Hair follicular keratinocyte (primary cell): ENCODE results near the gene SRSF12. TPM values are rescaled to one million over a fixed set of nuclear protein-coding genes. Genes with fewer than 3 reads are reported as not detected.

Experiments
- total RNA-seq: library from RNA; depleted of rRNA; stranded (reverse); fragments of >200 nt; gene quantifications from 2 replicates; pipeline ENCODE4 v1.2.3, GENCODE V29; 2015

SRSF12 gene
- total RNA-seq = 0.19 and 1.1 TPM in 2 replicates

DNA sequence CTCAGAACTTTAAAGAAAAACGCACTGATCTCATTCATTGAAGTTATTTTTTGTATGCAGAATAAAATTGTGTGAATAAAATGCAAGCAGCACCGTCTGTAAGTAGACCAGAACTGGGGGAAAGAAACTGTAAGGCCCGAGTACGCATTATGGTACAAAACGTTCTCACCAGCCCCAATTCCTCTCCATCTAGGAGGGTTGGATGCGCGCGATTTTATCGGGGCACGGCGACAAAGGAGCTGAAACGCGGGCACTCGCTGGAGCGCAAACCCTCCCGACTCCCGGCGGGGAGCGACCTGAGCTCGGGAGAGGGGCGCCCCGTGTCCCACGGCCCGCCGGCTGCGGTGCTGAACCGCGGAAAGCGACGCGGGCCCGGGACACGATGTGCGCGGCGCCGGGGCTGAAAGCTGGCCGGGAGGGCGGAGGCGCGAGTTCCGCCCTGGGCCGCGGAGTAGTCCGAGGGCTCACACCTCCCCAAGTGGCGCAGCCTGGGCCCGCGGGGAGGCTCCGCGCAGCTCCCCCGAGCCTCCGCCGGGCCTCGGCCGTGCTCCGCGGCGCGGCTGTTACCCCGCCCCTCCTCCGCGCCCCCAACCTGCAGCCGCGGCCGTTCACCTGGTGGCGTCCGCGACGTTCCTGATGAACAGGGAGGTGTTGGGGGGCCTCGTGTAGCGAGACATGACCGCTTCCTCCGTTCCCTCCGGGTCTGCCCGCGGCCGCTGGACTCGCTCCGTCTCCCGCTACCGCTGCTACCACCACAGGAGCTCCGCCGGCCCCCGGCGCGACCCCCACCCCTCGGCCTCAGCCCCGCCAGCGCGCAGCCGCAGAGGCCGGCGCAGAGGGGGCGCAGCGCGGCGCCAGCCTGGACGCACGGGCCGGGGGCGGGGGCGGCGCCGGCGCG is at the start of gene SRSF12:
Gene SRSF12, minus strand, starts transcription at position 861 of the 898 bp plus-strand sequence. Its CDS starts 184 bp downstream, at position 677.

DNA sequence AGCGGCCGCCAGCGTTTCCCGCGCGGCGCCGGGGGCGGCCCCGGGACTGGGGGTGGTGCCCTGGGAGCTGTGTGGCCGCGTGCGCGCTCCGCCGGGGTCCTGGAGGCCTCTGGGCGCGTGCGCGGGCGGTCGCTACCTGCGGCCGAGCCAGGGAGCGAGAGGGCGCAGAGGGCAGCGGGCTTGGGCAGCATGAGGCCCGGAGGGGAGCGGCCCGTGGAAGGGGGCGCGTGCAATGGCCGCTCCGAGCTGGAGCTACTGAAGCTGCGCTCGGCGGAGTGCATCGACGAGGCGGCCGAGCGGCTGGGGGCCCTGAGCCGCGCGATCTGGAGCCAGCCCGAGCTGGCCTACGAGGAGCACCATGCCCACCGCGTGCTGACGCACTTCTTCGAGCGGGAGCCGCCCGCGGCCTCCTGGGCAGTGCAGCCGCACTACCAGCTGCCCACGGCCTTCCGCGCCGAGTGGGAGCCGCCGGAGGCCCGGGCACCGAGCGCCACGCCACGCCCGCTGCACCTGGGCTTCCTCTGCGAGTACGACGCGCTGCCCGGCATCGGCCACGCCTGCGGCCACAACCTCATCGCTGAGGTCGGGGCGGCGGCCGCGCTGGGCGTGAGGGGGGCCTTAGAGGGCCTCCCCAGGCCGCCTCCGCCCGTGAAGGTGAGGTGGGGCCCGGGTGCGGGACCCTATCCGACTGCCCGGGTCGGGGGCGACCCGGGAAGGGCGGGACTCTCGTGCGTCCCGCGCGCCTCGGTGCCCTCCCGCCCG is 28.3 kb upstream of the SRSF12 start, which contains the start of gene PM20D2:
Gene PM20D2, plus strand, starts transcription at position 100 of the 762 bp plus-strand sequence. Its CDS starts 90 bp downstream, at position 190.

DNA sequence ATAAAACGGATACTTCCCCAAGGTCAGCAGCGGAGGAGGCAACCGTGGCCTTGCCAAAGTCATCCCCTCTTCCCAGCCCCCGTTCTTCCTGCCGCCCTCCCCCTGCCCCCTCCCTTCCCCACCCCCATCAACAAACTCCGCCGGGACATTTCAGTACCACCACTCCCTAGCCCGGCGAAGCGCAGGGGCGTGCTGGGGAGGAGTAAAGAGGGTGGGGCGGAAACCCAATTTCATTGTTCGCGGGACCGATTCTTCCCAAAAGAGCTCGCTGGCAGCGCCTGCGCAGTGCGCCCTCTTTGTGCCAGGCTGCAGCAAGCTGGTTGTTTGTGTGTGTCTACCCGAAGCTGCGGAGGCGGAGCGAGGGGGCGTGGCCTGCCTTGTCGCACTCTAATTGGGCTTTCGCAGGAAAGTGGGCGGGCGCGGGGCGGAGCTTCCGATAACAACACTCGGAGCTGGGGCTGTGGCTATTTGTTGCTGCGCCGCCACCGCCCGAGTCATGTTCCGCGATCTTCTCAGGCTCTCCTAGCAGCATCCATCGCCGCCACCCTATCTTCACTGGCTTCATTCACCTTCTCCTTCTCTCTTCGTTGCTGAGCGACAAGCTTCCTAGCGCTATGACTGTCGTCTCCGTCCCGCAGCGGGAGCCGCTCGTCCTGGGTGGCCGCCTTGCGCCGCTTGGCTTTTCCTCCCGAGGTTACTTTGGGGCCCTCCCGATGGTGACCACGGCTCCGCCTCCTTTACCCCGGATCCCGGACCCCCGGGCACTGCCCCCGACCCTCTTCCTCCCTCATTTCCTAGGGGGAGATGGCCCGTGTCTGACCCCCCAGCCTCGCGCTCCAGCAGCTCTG is 37.4 kb downstream of the SRSF12 start, which contains the start of gene PNRC1:
Gene PNRC1, plus strand, starts transcription at position 471 of the 848 bp plus-strand sequence. Its CDS starts 144 bp downstream, at position 615.

Other genes starting within 250 kb of the SRSF12 start
- 13.8 and 14.5 TPM in 2 replicates for gene RNGTT, start 154.5 kb downstream of the SRSF12 start, total RNA-seq
- 25.0 and 54.0 TPM in 2 replicates for gene PNRC1, start 37.3 kb downstream of the SRSF12 start, total RNA-seq
- 6.5 and 12.0 TPM in 2 replicates for gene PM20D2, start 28.0 kb upstream of the SRSF12 start, total RNA-seq
- gene GABRR1, start 99.3 kb upstream of the SRSF12 start, total RNA-seq = not detected in 2 replicates
- not detected in 2 replicates for gene GABRR2, start 197.2 kb upstream of the SRSF12 start, total RNA-seq
- 21.8 and 29.5 TPM in 2 replicates for gene UBE2J1, start 234.7 kb upstream of the SRSF12 start, total RNA-seq